WTC11 (cell line): ENCODE results near the gene HACD3. TPM values are rescaled to one million over a fixed set of nuclear protein-coding genes. Genes with fewer than 3 reads are reported as not detected.

Experiments used
- ATAC-seq: fragments of 200-7000 bp; cut with Tn5 transposase; 2 replicates; pipeline ENCODE4 v1.10.0; 2021; ENCODE audit warnings: mild to moderate bottlenecking, moderate library complexity
- CTCF ChIA-PET: fragments of 300-600 bp; sonication (Branson Sonifier 250); formaldehyde crosslinking; loops from one replicate; lab custom pipeline; 2021; ENCODE audit warnings: antibody characterized with exemption; lab: Charles Lee
- POLR2A ChIA-PET: fragments of 350-600 bp; sonication (Branson Sonifier 250); formaldehyde crosslinking; loops from one replicate; lab custom pipeline; 2021; ENCODE audit warnings: antibody characterized with exemption; lab: Charles Lee
- DNase-seq: peaks from one replicate; pipeline ENCODE4 v3.0.0; 2021; ENCODE audit warnings: low spot score
- H3K27ac Mint-ChIP-seq: 2 replicates; pipeline ENCODE4 v1.8.0; 2021; ENCODE audit warnings: mixed read lengths
- H3K27me3 Mint-ChIP-seq: 2 replicates; pipeline ENCODE4 v1.8.0; 2021; ENCODE audit warnings: low read depth, mild to moderate bottlenecking, moderate library complexity, mixed read lengths
- H3K36me3 Mint-ChIP-seq: 2 replicates; pipeline ENCODE4 v1.8.0; 2021; ENCODE audit warnings: mixed read lengths
- H3K4me1 Mint-ChIP-seq: 2 replicates; pipeline ENCODE4 v1.8.0; 2022; ENCODE audit warnings: mixed read lengths
- H3K4me3 Mint-ChIP-seq: 2 replicates; pipeline ENCODE4 v1.8.0; 2021; ENCODE audit warnings: mild to moderate bottlenecking, moderate library complexity, mixed read lengths
- H3K9me3 Mint-ChIP-seq: 2 replicates; pipeline ENCODE4 v1.8.0; 2021; ENCODE audit warnings: mixed read lengths
- AFF4 ChIP-seq: sonication (generic); formaldehyde crosslinking; IDR thresholded peaks from 2 replicates; pipeline ENCODE4 v1.8.1; 2023; ENCODE audit warnings: mild to moderate bottlenecking, missing genetic modification reagents, borderline replicate concordance
- ELF4 ChIP-seq: sonication (generic); formaldehyde crosslinking; IDR thresholded peaks from 2 replicates; pipeline ENCODE4 v1.8.1; 2022; ENCODE audit warnings: low read depth, mild to moderate bottlenecking, moderate library complexity, missing genetic modification reagents
- KAT7 ChIP-seq: sonication (generic); formaldehyde crosslinking; IDR thresholded peaks from 2 replicates; pipeline ENCODE4 v1.8.1; 2023; ENCODE audit warnings: missing genetic modification reagents, mild to moderate bottlenecking, borderline replicate concordance
- PRDM15 ChIP-seq: sonication (generic); formaldehyde crosslinking; IDR thresholded peaks from 2 replicates; pipeline ENCODE4 v1.8.0; 2022; ENCODE audit warnings: missing genetic modification reagents
- RELA ChIP-seq: sonication (generic); formaldehyde crosslinking; IDR thresholded peaks from 2 replicates; pipeline ENCODE4 v1.8.1; 2022; ENCODE audit warnings: missing genetic modification reagents, mild to moderate bottlenecking, borderline replicate concordance
- SMAD4 ChIP-seq: sonication (generic); formaldehyde crosslinking; IDR thresholded peaks from 2 replicates; pipeline ENCODE4 v1.8.0; 2022; ENCODE audit warnings: mild to moderate bottlenecking, missing genetic modification reagents
- USF1 ChIP-seq: sonication (generic); formaldehyde crosslinking; IDR thresholded peaks from 2 replicates; pipeline ENCODE4 v1.8.0; 2022; ENCODE audit warnings: mild to moderate bottlenecking, missing genetic modification reagents
- ZBTB43 ChIP-seq: sonication (generic); formaldehyde crosslinking; IDR thresholded peaks from 2 replicates; pipeline ENCODE4 v1.8.1; 2023; ENCODE audit warnings: mild to moderate bottlenecking, missing genetic modification reagents
- ZNF121 ChIP-seq: sonication (generic); formaldehyde crosslinking; IDR thresholded peaks from 2 replicates; pipeline ENCODE4 v1.8.0; 2023; ENCODE audit warnings: missing genetic modification reagents
- ZNF232 ChIP-seq: sonication (generic); formaldehyde crosslinking; IDR thresholded peaks from 2 replicates; pipeline ENCODE4 v1.8.0; 2022; ENCODE audit warnings: mild to moderate bottlenecking, missing genetic modification reagents
- ZNF263 ChIP-seq: sonication (generic); formaldehyde crosslinking; IDR thresholded peaks from 2 replicates; pipeline ENCODE4 v1.8.1; 2022; ENCODE audit warnings: low read depth, mild to moderate bottlenecking, moderate library complexity, missing genetic modification reagents
- ZNF317 ChIP-seq: sonication (generic); formaldehyde crosslinking; IDR thresholded peaks from 2 replicates; pipeline ENCODE4 v1.8.1; 2023; ENCODE audit warnings: low read depth, mild to moderate bottlenecking, moderate library complexity, missing genetic modification reagents, borderline replicate concordance
- ZNF425 ChIP-seq: fragments of 250-450 bp; sonication (Bioruptor Pico); conservative IDR thresholded peaks from 2 replicates; pipeline ENCODE4 v1.9.0; 2021; ENCODE audit warnings: mild to moderate bottlenecking
- total RNA-seq: library from RNA; stranded (reverse); gene quantifications from 3 replicates; pipeline ENCODE4 v1.2.3, GENCODE V29; 2021

The HACD3 gene
- total RNA-seq, 1 experiment from 2014 or later: 95.9 TPM

GRCh38 chr15:65626856-65627255 is 96.6 kb downstream of the HACD3 start:
- Mint-ChIP-seq H3K4me3 (no peak overlapping the region), H3K27me3 (no peaks in the 10 kb centered on the region), H3K36me3 (no peaks in the 10 kb centered on the region), H3K27ac (no peak overlapping the region; the same call in 1 of the 2 replicates), H3K4me1 (peaks cover 4% of the 10 kb centered on the region; the same call in 1 of the 2 replicates), H3K9me3 (no peaks in the 10 kb centered on the region)
- POLR2A ChIA-PET: no interaction called here
- no peak for DNase-seq
- CTCF ChIA-PET: no interaction called here
- TF ChIP-seq PRDM15 (CRISPR knock-in tag): no peak
- no peak for TF ChIP-seq ZBTB43
- TF ChIP-seq SMAD4 (CRISPR knock-in tag): no peak
- TF ChIP-seq ZNF263: no peak
- no peak for TF ChIP-seq RELA (CRISPR knock-in tag)
- no peak for TF ChIP-seq ELF4 (CRISPR knock-in tag)
- no peak for TF ChIP-seq AFF4 (CRISPR knock-in tag)
- no peak for TF ChIP-seq ZNF425 (CRISPR knock-in tag)
- no peak for TF ChIP-seq ZNF121
- no peak for TF ChIP-seq ZNF232 (CRISPR knock-in tag)
- TF ChIP-seq USF1 (CRISPR knock-in tag): no peak
- no peak for TF ChIP-seq ZNF317
- TF ChIP-seq KAT7 (CRISPR knock-in tag): no peak
- ATAC-seq: no peak

Other genes starting within 250 kb of the HACD3 start
- gene PARP16, start 243.6 kb upstream of the HACD3 start, total RNA-seq: 4.7 to 6.2 TPM (median 5.8 TPM) in 3 replicates
- not detected in 3 replicates for gene RNU5A-1, start 234.4 kb upstream of the HACD3 start, total RNA-seq
- gene RNU5B-1, start 225.8 kb upstream of the HACD3 start, total RNA-seq: 9.7 to 10.4 TPM in 2 of 3 replicates, not detected in the other
- 49.2 to 53.5 TPM (median 53.5 TPM) in 3 replicates for gene IGDCC3, start 152.5 kb upstream of the HACD3 start, total RNA-seq
- 14.5 to 15.6 TPM (median 15.3 TPM) in 3 replicates for gene IGDCC4, start 107.5 kb upstream of the HACD3 start, total RNA-seq
- gene DPP8, start 12.8 kb upstream of the HACD3 start, total RNA-seq: 24.0 to 31.9 TPM (median 26.4 TPM) in 3 replicates
- 28.3 to 31.9 TPM (median 30.7 TPM) in 3 replicates for gene INTS14, start 80.7 kb downstream of the HACD3 start, total RNA-seq
- 7.0 to 10.7 TPM (median 10.3 TPM) in 3 replicates for gene SLC24A1, start 91.5 kb downstream of the HACD3 start, total RNA-seq